Measurements from ENCODE around the gene USP48.
A peak's percentile ranks its signal among the peaks of the same experiment; 100 is the strongest.

The USP48 gene

GRCh38 chr1:21669258-21670058, 113.5 kb downstream of the USP48 start, which contains the start of gene RAP1GAP:
Gene RAP1GAP (minus strand): TSS chr1:21669357. CDS start chr1:21620032, 49,325 bp downstream.
- no peak for DNase-seq (ENCODE audit: low read depth in 2 of 2)

GRCh38 chr1:21668951-21669257, 114.0 kb downstream of the USP48 start:
- DNase-seq (ENCODE audit: low read depth in 2 of 2): no peak

GRCh38 chr1:21668232-21668950, 114.6 kb downstream of the USP48 start:
- no peak for DNase-seq (ENCODE audit: low read depth in 2 of 2)

GRCh38 chr1:21667348-21668231, 115.4 kb downstream of the USP48 start:
- no peak for DNase-seq (ENCODE audit: low read depth in 2 of 2)

- DNase-seq (ENCODE audit: low read depth in 2 of 2): no peak
Observed at GRCh38 chr1:21666576-21667320, 116.2 kb downstream of the USP48 start.

GRCh38 chr1:21665711-21666575, 117.0 kb downstream of the USP48 start:
- DNase-seq (ENCODE audit: low read depth in 2 of 2): no peak

DNA sequence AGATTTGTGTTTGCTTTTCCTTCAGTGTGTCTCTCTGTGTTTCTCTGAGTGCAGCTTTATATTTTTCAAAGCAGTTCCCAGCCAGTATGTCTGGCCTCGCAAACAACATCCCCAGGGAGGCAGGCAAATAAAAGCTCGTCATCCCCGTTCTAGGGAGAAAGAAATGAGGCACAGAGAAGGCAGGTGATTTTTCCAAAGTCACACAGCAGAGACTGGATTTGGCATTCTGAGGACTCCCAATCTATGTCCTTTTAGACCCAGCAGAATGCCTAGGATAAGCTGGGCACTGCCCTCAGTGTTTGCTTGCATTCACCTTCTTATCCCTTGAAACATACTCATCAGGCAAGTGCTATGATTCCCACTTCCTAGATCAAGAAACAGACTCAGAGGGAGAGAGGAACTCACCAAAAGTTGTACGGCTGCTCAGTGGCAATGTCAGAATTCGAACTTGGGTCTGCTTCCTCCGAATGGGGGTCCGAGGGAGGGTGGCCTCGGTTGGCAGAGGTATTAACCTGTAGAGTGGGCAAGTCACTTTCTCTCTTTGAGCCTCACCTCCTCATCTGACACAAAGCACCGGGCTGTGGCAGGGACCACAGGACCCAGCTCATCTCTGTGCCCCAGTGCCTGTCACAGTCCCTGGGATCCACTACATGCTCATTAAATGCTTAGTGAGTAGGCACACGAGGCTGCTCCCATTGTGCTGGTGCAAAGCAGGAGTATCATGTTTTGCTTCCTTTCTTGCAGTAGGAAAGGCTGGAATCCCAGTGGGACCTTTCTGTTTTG, 118.0 kb downstream of the USP48 start:
- DNase-seq (ENCODE audit: low read depth in 2 of 2): no peak

DNA sequence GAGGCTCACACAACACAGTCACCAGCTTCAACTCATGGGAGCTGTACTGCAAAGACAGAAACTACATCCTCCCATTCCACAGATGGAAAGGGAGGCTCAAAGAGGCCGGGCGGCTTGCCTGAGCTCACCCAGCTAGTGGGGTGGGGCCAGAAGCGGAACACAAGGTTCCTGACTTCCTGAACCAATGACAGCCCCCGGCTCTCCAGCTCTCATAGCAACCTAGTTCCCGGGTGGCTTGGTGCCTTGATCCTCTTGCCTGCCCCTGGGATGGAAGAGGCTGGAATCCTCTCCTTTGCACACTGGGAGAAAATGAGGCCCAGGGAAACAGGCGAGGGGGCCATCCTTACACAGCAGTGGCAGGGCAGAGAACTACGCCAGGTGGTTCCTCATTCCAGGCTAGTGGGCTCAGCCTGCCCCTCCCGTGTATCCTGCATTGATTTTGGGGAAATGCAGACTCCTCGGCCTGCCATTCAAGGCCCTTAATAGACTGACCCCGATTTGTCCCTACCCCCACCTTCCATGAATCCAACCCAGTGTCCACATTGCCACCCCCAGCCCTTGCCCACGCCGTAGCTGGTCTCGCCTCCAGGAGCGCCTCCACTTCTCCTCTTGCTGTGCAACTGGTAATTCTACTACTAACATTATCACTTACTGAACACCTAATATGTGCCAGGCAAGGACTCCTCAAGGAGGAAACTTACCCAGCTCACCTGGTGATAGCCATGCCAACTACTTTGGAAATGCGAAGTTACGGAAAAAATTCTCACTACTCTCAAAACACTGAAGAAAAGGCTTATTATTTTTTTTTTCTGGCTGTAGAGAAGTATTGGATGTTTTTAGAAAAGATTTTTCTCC, 118.8 kb downstream of the USP48 start:
- no peak for DNase-seq (ENCODE audit: low read depth in 2 of 2)

DNA sequence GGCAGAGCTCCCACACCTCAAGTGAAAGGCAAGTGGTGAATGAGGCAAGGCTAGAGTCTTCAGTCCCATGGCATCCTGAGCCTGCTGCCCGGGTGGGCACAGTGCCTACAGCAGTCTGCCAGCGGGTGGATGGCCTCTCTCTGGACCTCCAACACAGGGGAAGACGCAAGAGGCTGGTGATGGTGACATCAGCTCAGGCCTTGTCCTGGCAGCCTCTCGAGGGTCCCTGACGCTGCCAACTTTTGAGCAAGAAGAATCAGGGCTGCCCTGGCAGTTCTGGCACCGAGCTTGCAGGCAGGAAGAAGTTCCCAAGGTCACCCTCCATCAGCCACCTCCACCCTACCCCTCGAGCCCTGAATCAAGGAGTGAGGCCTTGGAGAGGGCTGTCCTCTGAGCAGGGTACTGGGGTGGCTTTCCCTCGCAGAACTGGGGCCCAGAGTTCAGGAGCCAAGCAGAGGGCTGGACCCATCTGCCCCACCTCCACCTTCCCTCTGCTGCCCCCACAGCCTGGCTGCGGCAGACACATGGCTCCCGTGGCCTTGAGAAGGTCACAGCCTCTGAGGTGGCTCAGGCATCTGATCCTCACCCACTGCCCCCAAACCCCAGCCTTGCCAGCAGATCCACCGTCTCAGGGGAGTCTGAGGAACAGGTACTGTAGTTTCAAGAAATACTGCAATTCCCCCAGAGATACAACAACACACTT, 119.5 kb downstream of the USP48 start:
- DNase-seq (ENCODE audit: low read depth in 2 of 2): no peak

- DNase-seq (ENCODE audit: low read depth in 2 of 2): no peak
Observed at GRCh38 chr1:21662426-21663247, 120.3 kb downstream of the USP48 start.

DNA sequence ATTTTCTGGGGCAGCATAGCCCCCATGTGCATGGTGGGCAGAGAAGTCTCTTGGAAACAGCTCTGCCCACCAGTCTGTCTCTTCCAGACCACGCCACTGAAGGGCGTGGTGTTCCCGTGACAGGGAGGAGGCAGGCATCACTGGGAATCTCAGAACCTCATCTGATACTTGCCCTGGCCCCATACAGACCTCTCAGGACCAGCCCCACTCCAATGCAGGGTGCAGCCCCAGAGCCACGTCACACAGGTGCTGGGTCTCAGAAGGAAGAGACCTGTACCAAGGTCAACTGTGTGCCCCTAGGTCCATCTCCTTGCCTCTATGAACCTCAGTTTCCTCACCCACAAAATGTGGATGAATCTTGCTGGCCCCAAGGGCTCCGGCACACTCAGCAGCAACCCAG, 121.1 kb downstream of the USP48 start:
- DNase-seq (ENCODE audit: low read depth in 2 of 2): no peak

GRCh38 chr1:21659924-21660326, 123.0 kb downstream of the USP48 start:
- no peak for DNase-seq (ENCODE audit: low read depth in 2 of 2)

DNA sequence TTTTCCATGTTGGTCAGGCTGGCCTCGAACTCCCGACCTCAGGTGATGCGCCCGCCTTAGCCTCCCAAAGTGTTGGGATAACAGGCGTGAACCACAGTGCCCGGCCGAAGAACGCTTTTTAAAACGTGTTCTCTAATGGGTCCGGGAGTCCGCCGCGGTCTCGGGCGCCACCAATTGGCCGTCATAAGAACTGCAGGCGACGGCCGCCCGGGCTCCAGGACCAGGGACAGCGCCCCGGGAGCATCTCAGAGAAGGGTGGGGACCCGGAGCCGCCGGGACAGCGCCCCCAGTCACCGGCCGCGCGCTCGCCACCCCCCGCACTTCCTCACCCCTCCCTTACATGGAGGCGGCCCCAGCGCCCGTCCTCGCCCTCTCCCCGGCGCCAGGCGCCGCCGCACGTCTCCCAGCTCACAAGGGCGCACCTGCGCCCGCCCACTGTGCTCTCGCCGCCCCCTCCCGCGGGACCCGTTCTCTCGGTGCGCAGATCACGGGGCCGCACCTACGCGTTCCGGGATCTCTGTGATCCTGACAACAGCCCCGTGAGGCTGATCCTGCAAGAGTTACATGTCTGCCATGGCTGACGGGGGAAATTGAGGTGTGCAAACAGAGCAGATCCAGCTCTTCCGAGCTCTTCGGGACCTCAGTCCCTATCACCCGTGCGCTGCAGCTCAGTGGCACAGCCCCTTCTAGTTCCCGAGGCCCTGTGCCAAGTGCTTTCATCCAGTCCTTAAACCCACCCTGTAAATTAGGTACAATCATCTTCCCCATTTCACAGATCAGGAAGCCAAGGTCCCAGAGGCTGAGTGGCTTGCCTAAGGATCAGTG, 123.6 kb downstream of the USP48 start:
- peak; percentile 58 to 64 for DNase-seq (ENCODE audit: low read depth in 2 of 2)

DNA sequence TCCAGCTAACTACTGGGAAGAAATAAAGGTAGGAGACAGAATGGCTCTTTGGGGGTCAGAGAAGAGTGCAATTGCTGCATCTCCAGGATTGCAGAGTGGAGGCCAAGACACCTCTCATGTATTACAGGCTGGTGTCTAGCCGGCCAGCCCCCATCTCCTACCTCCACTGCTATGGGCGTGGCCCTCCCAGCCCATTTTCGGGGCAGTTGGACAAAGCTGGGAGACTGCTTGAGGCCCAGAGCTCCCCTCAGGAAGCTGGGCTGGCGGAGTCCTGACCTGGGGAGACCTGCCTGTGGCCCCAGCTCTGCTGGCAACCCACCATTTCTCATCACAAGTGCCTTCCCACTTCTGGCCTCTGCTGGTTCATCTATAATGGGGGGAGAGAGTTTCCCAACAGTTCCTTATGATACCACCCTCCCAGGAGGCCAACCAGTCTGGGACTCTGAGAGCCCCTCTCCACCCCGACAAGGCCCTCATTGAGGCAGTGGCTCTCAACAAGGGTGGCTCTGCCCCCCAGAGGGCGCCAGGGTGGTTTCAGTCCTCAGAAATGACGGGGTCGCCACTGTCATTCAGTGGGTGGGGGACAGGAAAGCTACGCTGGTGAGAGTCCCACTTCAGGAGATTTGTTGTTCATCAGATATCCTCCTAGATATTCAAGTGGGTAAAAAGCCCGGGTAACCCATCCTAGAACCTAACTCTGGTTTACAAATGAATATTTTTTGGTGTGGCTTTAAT, 125.3 kb downstream of the USP48 start:
- no peak for DNase-seq (ENCODE audit: low read depth in 2 of 2)

- DNase-seq (ENCODE audit: low read depth in 2 of 2): no peak
Observed at GRCh38 chr1:21655748-21656147, 127.2 kb downstream of the USP48 start.

DNA sequence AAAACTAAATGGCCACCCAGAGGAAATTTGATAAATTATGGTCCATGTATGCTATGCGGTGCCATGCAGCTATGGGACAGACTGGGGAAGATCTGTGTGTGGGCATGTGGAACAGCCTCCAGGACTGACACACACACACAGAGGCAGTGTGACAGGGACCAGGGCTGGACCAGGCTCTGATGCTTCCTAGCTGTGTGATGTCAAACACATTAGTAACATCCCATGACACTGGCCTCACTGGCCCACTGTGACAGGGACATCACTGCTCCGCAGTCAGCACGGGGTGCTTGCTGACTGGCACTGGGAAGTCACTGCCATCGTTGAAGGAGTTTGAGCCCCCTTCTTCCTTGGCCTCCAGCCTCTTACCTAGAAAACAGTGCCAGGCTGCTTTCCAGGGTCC, 127.7 kb downstream of the USP48 start:
- no peak for DNase-seq (ENCODE audit: low read depth in 2 of 2)

Measured in stimulated activated CD8-positive, alpha-beta memory T cell treated with anti-CD3 and anti-CD28 coated beads, Interleukin-2, amount 100 ng/mL, for 48 hours (primary cell).